Upper lobe of left lung (tissue), 4 donors: ENCODE data around the gene CAB39.

Experiments used
- EP300 ChIP-seq, 4 donors: sonication (generic); formaldehyde crosslinking; IDR thresholded peaks; one replicate each; pipeline ENCODE4 v1.5.1; 2017; ENCODE audit warnings: antibody characterized with exemption in 4 of 4, control low read depth in 2 of 4
- POLR2A ChIP-seq, 4 donors: fragments of 450-650 bp; IDR thresholded peaks; one replicate each; pipeline ENCODE4 v1.5.1; 2016 to 2017; ENCODE audit warnings: antibody characterized with exemption in 4 of 4, mild to moderate bottlenecking in 2 of 4
- POLR2AphosphoS5 ChIP-seq, 2 donors: sonication (generic); formaldehyde crosslinking; IDR thresholded peaks; one replicate each; pipeline ENCODE4 v1.5.1; 2017; ENCODE audit warnings: antibody characterized with exemption in 2 of 2
- TF ChIP-seq, protein P1 (sequence below), 6 experiments: fragments of 450-650 bp in 4 of 6; fragments of 200-600 bp in 2 of 6; sonication (generic) in 2 of 6; IDR thresholded peaks; one replicate each; pipeline ENCODE4 v1.5.1; 2016 to 2019; ENCODE audit warnings: antibody characterized with exemption in 6 of 6

DNA sequence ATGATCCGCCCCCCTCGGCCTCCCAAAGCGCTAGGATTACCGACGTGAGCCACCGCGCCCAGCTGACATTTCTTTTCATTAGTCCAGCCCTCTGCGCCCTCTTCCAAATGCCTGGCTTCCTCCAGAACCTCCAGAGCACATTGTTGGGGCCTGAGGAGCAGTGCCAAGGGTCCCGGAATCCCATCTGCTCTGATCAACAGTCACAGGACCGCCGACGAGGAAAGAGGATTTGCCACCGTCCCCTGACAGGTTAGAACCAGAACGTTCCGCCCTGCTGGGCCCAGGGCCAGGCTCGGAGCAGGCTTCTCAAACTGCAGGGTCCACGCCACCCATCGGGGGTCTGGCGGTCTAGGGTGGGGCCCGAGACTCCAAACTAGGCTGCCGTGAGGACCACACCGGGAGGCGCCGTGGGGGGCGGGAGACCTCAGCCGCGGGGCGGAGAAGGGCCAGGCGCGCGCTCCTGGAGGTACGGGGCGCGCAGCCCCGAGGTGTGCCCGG, 115.2 kb downstream of the CAB39 start:
- TF ChIP-seq EP300 (IDR thresholded peaks at IDR 0.05) (no peak), POLR2AphosphoS5 (IDR thresholded peaks at IDR 0.05) (no peak), POLR2A (IDR thresholded peaks at IDR 0.05) (no peak)
- TF ChIP-seq, protein P1, sequence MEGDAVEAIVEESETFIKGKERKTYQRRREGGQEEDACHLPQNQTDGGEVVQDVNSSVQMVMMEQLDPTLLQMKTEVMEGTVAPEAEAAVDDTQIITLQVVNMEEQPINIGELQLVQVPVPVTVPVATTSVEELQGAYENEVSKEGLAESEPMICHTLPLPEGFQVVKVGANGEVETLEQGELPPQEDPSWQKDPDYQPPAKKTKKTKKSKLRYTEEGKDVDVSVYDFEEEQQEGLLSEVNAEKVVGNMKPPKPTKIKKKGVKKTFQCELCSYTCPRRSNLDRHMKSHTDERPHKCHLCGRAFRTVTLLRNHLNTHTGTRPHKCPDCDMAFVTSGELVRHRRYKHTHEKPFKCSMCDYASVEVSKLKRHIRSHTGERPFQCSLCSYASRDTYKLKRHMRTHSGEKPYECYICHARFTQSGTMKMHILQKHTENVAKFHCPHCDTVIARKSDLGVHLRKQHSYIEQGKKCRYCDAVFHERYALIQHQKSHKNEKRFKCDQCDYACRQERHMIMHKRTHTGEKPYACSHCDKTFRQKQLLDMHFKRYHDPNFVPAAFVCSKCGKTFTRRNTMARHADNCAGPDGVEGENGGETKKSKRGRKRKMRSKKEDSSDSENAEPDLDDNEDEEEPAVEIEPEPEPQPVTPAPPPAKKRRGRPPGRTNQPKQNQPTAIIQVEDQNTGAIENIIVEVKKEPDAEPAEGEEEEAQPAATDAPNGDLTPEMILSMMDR (IDR thresholded peaks at IDR 0.05) = no peak
